ENCODE measurements around the gene FOXJ3.
A peak's percentile ranks its signal among the peaks of the same experiment; 100 is the strongest.

FOXJ3 gene

GRCh38 chr1:42335050-42335808 lies at the start of gene FOXJ3:
TSS of gene FOXJ3 (minus strand) at chr1:42335235. CDS start at chr1:42311093, 24,142 bp downstream.
- ChIA-PET CTCF (interaction anchor here (0.6 kb wide), 1 partner anchor 285 kb away, joined by 4 read pairs; no protein-coding TSS in a partner anchor), POLR2A (interaction anchor here (0.5 to 1.2 kb wide), 7 partner anchors 19 to 1189 kb away, joined by 3 to 4 read pairs (median 4); partner anchors contain the start of genes C1orf50 and P3H1)
- 0 out of 2 replicates have a peak, but pooled peaks have one; percentile 17 for TF ChIP-seq ARNT (IDR thresholded peaks at IDR 0.05)
- TF ChIP-seq SUZ12 (IDR thresholded peaks at IDR 0.05) = no peak
- TF ChIP-seq, protein P1, sequence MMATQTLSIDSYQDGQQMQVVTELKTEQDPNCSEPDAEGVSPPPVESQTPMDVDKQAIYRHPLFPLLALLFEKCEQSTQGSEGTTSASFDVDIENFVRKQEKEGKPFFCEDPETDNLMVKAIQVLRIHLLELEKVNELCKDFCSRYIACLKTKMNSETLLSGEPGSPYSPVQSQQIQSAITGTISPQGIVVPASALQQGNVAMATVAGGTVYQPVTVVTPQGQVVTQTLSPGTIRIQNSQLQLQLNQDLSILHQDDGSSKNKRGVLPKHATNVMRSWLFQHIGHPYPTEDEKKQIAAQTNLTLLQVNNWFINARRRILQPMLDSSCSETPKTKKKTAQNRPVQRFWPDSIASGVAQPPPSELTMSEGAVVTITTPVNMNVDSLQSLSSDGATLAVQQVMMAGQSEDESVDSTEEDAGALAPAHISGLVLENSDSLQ (IDR thresholded peaks at IDR 0.05) = peak; percentile 24; the same call in 1 of the 2 replicates
- TF ChIP-seq NFRKB (IDR thresholded peaks at IDR 0.05) = no peak
- no peak for TF ChIP-seq FOXK2 (IDR thresholded peaks at IDR 0.05)
- TF ChIP-seq L3MBTL2 (conservative IDR thresholded peaks at IDR 0.05) = peak; percentile 75
- TF ChIP-seq CTBP1 (IDR thresholded peaks at IDR 0.05; ENCODE audit: borderline replicate concordance) = peak; percentile 57; the same call in 1 of the 2 replicates
- peak; percentile 91 for DNase-seq (ENCODE audit: extremely low spot score)

DNA sequence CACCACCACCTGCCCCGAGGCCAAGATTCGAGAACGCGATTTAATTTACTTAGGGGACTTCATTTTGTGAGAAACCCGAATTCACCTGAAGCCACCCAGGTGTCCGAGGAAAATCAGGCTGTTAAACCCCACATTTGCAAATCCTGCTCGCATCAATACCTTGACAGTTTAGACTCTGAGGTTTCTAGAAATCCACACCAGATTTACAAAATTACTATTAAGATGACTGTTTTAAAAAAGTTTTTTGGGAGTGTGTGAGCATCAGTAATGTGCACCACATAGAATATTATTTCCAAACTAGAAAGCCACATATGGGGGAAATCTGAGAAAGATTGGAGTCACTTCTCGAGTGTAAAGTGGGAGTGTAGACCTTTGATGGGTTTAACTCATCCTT lies 46.2 kb upstream of the FOXJ3 start:
- POLR2A ChIA-PET = interaction anchor here (2.6 kb wide), 1 partner anchor 76 kb away, joined by 9 read pairs; the partner anchor contains the start of gene PPCS
- CTCF ChIA-PET = no interaction called here
- no peak for TF ChIP-seq ZNF384 (IDR thresholded peaks at IDR 0.05)
- TF ChIP-seq FOXK2 (IDR thresholded peaks at IDR 0.05) = no peak
- no peak for TF ChIP-seq BHLHE40 (IDR thresholded peaks at IDR 0.05; ENCODE audit: borderline replicate concordance)
- no peak for TF ChIP-seq ARNT (IDR thresholded peaks at IDR 0.05)
- no peak for TF ChIP-seq HDGF (IDR thresholded peaks at IDR 0.05; ENCODE audit: borderline replicate concordance)
- no peak for TF ChIP-seq NFRKB (IDR thresholded peaks at IDR 0.05)
- no peak for TF ChIP-seq TARDBP (IDR thresholded peaks at IDR 0.05)
- no peak for TF ChIP-seq SUZ12 (IDR thresholded peaks at IDR 0.05)
- no peak for TF ChIP-seq CTBP1 (IDR thresholded peaks at IDR 0.05; ENCODE audit: borderline replicate concordance)
- no peak for DNase-seq (ENCODE audit: extremely low spot score)

DNA sequence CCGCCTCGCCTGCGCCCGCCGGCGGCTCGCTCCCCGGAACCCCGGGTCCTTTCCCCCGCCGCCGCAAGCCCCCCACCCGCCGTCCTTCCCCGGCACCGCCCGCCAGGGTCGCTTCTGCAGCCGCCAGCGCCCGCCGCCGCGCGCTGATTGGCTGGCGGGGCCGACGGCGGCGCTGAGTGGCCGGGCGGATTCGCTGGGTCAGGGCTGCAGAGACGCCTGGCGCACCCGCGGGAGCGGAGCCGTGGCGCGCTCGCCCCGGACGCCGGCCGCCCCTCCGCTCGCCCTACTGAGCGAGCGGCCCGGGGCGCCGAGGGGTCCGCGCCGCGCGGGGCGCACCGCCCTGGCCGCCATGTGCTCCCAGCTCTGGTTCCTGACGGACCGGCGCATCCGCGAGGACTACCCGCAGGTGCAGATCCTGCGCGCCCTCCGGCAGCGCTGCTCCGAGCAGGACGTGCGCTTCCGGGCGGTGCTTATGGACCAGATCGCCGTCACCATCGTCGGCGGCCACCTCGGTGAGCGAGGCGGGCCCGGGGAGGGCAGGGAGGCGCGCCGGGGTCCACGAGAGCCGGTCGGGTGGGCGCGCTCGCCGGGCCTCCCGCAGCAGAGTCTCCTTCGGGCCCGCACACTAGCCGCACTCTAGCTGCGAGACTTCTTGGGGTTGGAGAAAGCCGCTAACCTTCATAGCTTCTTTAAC lies 45.7 kb upstream of the FOXJ3 start, which contains the start of gene RIMKLA:
Gene RIMKLA, plus strand, starts transcription at position 207 of the 694 bp plus-strand sequence. Its CDS starts 143 bp downstream, at position 350.
- ChIA-PET POLR2A (interaction anchor here (2.6 kb wide), 1 partner anchor 76 kb away, joined by 9 read pairs; the partner anchor contains the start of gene PPCS), CTCF (no interaction called here)
- TF ChIP-seq, protein P1 (IDR thresholded peaks at IDR 0.05) = no peak
- TF ChIP-seq L3MBTL2 (conservative IDR thresholded peaks at IDR 0.05) = peak; percentile 49
- 0 out of 2 replicates have a peak, but pooled peaks have one; percentile 49 for TF ChIP-seq CTBP1 (IDR thresholded peaks at IDR 0.05; ENCODE audit: borderline replicate concordance)
- 0 out of 2 replicates have a peak, but pooled peaks have one; percentile 19 for TF ChIP-seq FOXM1 (IDR thresholded peaks at IDR 0.05; ENCODE audit: borderline replicate concordance)
- peak; percentile 89 for DNase-seq (ENCODE audit: extremely low spot score)

- TF ChIP-seq ELF4 (IDR thresholded peaks at IDR 0.05) (no peak), NFRKB (IDR thresholded peaks at IDR 0.05) (no peak), TARDBP (IDR thresholded peaks at IDR 0.05) (no peak), L3MBTL2 (conservative IDR thresholded peaks at IDR 0.05) (no peak), CTBP1 (IDR thresholded peaks at IDR 0.05; ENCODE audit: borderline replicate concordance) (no peak), ZNF384 (IDR thresholded peaks at IDR 0.05) (no peak), SP1 (IDR thresholded peaks at IDR 0.05) (no peak), SUZ12 (IDR thresholded peaks at IDR 0.05) (no peak), BHLHE40 (IDR thresholded peaks at IDR 0.05; ENCODE audit: borderline replicate concordance) (no peak)
- TF ChIP-seq, protein P1 (IDR thresholded peaks at IDR 0.05) = no peak
- ChIA-PET CTCF (no interaction called here), POLR2A (interaction anchor here (2.6 kb wide), 1 partner anchor 77 kb away, joined by 9 read pairs; the partner anchor contains the start of gene PPCS)
- peak; percentile 62 for DNase-seq (ENCODE audit: extremely low spot score)
These were observed 45.0 kb upstream of the FOXJ3 start for GRCh38 chr1:42379794-42380585.

- ChIA-PET POLR2A (no interaction called here), CTCF (no interaction called here)
- no peak for DNase-seq (ENCODE audit: extremely low spot score)
- TF ChIP-seq SP1 (IDR thresholded peaks at IDR 0.05) (no peak), ARNT (IDR thresholded peaks at IDR 0.05) (no peak), BHLHE40 (IDR thresholded peaks at IDR 0.05; ENCODE audit: borderline replicate concordance) (no peak), NFRKB (IDR thresholded peaks at IDR 0.05) (no peak), LEF1 (IDR thresholded peaks at IDR 0.05; ENCODE audit: borderline replicate concordance) (no peak), TARDBP (IDR thresholded peaks at IDR 0.05) (no peak), FOXM1 (IDR thresholded peaks at IDR 0.05; ENCODE audit: borderline replicate concordance) (no peak), ELF4 (IDR thresholded peaks at IDR 0.05) (no peak), L3MBTL2 (conservative IDR thresholded peaks at IDR 0.05) (no peak), ZNF384 (IDR thresholded peaks at IDR 0.05) (no peak), SUZ12 (IDR thresholded peaks at IDR 0.05) (no peak), CTBP1 (IDR thresholded peaks at IDR 0.05; ENCODE audit: borderline replicate concordance) (no peak), HDGF (IDR thresholded peaks at IDR 0.05; ENCODE audit: borderline replicate concordance) (no peak)
- TF ChIP-seq, protein P1 (IDR thresholded peaks at IDR 0.05) = no peak
These were observed 37.8 kb upstream of the FOXJ3 start for GRCh38 chr1:42372796-42373195.
